Endothelial cell of umbilical vein (primary cell): ENCODE data around the gene RBM26. TPM values are rescaled to one million over a fixed set of nuclear protein-coding genes. Genes with fewer than 3 reads are reported as not detected.

Experiments used
- BruUV-seq: library from RNA; stranded (reverse); fragments of 400-500 nt; replicated peaks from 2 replicates; lab custom pipeline; 2021; lab: Mats Ljungman, UMichigan
- CTCF ChIA-PET: fragments of 300-600, 350-600 bp; sonication (Branson Sonifier 250); formaldehyde crosslinking; loops from one replicate; lab custom pipeline; 2021; ENCODE audit warnings: antibody characterized with exemption, inconsistent platforms; lab: Charles Lee
- POLR2A ChIA-PET: fragments of 300-600, 350-600 bp; sonication (Branson Sonifier 250); formaldehyde crosslinking; loops from one replicate; lab custom pipeline; 2021; ENCODE audit warnings: antibody characterized with exemption, inconsistent platforms; lab: Charles Lee
- DNase-seq: peaks from one replicate; pipeline ENCODE4 v3.0.0-alpha.2; 2011; ENCODE audit warnings: low read depth, low spot score
- FAIRE-seq: peaks from 2 replicates; lab custom pipeline; 2011; peaks lifted over from hg19 to GRCh38; lab: Jason Lieb, UNC
- H2AFZ ChIP-seq: 2 replicates; pipeline ENCODE4 v1.6.0; 2012; ENCODE audit warnings: low read depth, low read length, control low read depth, inconsistent platforms
- H3K27ac ChIP-seq: 2 replicates; pipeline ENCODE4 v1.5.1; 2011; ENCODE audit warnings: low read depth, mild to moderate bottlenecking, control low read depth, low read length, moderate library complexity; ENCODE audit not compliant: insufficient read depth
- H3K27me3 ChIP-seq, 2 experiments: 2 replicates each; pipeline versions ENCODE4 v1.6.0 to v1.6.1; 2011; ENCODE audit warnings: low read length in 2 of 2, mixed read lengths in 1 of 2; ENCODE audit not compliant: control insufficient read depth in 2 of 2, insufficient read depth in 2 of 2
- H3K36me3 ChIP-seq, 2 experiments: 2 replicates in 1 of 2; 3 replicates in 1 of 2; pipeline ENCODE4 v1.5.1; 2011; ENCODE audit warnings: low read length in 2 of 2, mild to moderate bottlenecking in 1 of 2, moderate library complexity in 1 of 2; ENCODE audit not compliant: control insufficient read depth in 2 of 2, insufficient read depth in 2 of 2; ENCODE audit errors: extremely low read depth in 1 of 2
- H3K4me1 ChIP-seq: 3 replicates; pipeline ENCODE4 v1.5.1; 2011; ENCODE audit warnings: mild to moderate bottlenecking, low read length; ENCODE audit not compliant: control insufficient read depth, insufficient read depth; ENCODE audit errors: extremely low read depth
- H3K4me2 ChIP-seq: 2 replicates; pipeline ENCODE4 v1.6.1; 2011; ENCODE audit warnings: low read length, control low read depth, mixed read lengths; ENCODE audit not compliant: insufficient read depth
- H3K4me3 ChIP-seq, 3 experiments: fragments of 200-600 bp in 1 of 3; sonication (generic), shearing (Covaris generic) in 1 of 3; replicated peaks in 1 of 3; 2 replicates each; pipeline ENCODE4 v1.5.1; 2011 to 2016; ENCODE audit warnings: control low read depth in 3 of 3, low read length in 3 of 3, mild to moderate bottlenecking in 2 of 3, inconsistent platforms in 1 of 3, low read depth in 1 of 3, moderate library complexity in 1 of 3; ENCODE audit not compliant: insufficient read depth in 1 of 3
- H3K79me2 ChIP-seq: 2 replicates; pipeline ENCODE4 v1.6.0; 2012; ENCODE audit warnings: low read length, inconsistent platforms; ENCODE audit not compliant: control insufficient read depth, insufficient read depth
- H3K9ac ChIP-seq: replicated peaks from 2 replicates; pipeline ENCODE3; 2011; ENCODE audit warnings: low read length, control low read depth; ENCODE audit not compliant: insufficient read depth; ENCODE audit errors: extremely low read depth
- H3K9me1 ChIP-seq: replicated peaks from 3 replicates; pipeline ENCODE4 v1.6.0; 2011; ENCODE audit warnings: mild to moderate bottlenecking, low read length; ENCODE audit not compliant: control insufficient read depth, insufficient read depth; ENCODE audit errors: extremely low read depth
- H3K9me3 ChIP-seq: replicated peaks from 2 replicates; pipeline ENCODE4 v1.5.1; 2012; ENCODE audit warnings: low read length, inconsistent platforms; ENCODE audit not compliant: control insufficient read depth, insufficient read depth
- H4K20me1 ChIP-seq: replicated peaks from 2 replicates; pipeline ENCODE3; 2011; ENCODE audit warnings: mild to moderate bottlenecking, low read length; ENCODE audit not compliant: control insufficient read depth, insufficient read depth; ENCODE audit errors: extremely low read depth
- EZH2 ChIP-seq: IDR thresholded peaks from 2 replicates; pipeline ENCODE4 v1.6.1; 2012; ENCODE audit warnings: borderline replicate concordance, low read depth, mild to moderate bottlenecking, moderate library complexity, low read length, inconsistent platforms; ENCODE audit not compliant: severe bottlenecking
- GATA2 ChIP-seq: IDR thresholded peaks from 2 replicates; pipeline ENCODE4 v1.7.0; 2011; ENCODE audit warnings: low read depth, mild to moderate bottlenecking, moderate library complexity, mixed read lengths, low read length; ENCODE audit not compliant: insufficient read length, insufficient read depth
- JUN ChIP-seq: IDR thresholded peaks from 2 replicates; pipeline ENCODE4 v1.6.1; 2011; ENCODE audit warnings: borderline replicate concordance, low read depth; ENCODE audit not compliant: insufficient read length, insufficient read depth
- MYC ChIP-seq: IDR thresholded peaks from one replicate; pipeline ENCODE4 v1.6.1; 2011; ENCODE audit warnings: mild to moderate bottlenecking, low read depth, low read length
- POLR2A ChIP-seq: IDR thresholded peaks from 2 replicates; pipeline ENCODE4 v1.6.1; 2012; ENCODE audit warnings: low read depth, mild to moderate bottlenecking, control low read depth, low read length
- POLR2AphosphoS5 ChIP-seq: IDR thresholded peaks from 2 replicates; pipeline ENCODE4 v1.6.1; 2012; ENCODE audit warnings: low read depth, mild to moderate bottlenecking, control low read depth, low read length, moderate library complexity; ENCODE audit not compliant: insufficient read depth
- dilution Hi-C: fragments of 300-500 bp; cut with MboI; formaldehyde crosslinking; loops from one replicate; pipeline ENCODE4 v1.15.0; 2019; ENCODE audit warnings: low sequenced_read_pairs; ENCODE audit not compliant: extremely low pct_ligation_motif_present
- intact Hi-C: fragments of 100-400 bp; cut with micrococcal nuclease; formaldehyde crosslinking; loops from one replicate; pipeline ENCODE4 v1.10.0; 2022
- polyA plus RNA-seq, 4 experiments: library from polyadenylated mRNA; depleted of rRNA in 3 of 4; stranded (reverse) in 3 of 4; unstranded in 1 of 4; fragments of >200 nt; gene quantifications; 2 replicates each; pipeline versions ENCODE4 v1.2.1 to v1.2.3, GENCODE V29; 2011 to 2012; ENCODE audit warnings: missing spikeins in 1 of 4
- total RNA-seq: library from RNA; stranded (reverse); gene quantifications from 2 replicates; pipeline ENCODE4 v1.2.3, GENCODE V29; 2021
- TF ChIP-seq, protein P1 (sequence below), 2 donors: IDR thresholded peaks; 1 replicate in 1 of 2; 2 replicates in 1 of 2; pipeline ENCODE4 v1.5.1; 2011; ENCODE audit warnings: low read length in 2 of 2, mild to moderate bottlenecking in 2 of 2, moderate library complexity in 2 of 2, control low read depth in 1 of 2, inconsistent platforms in 1 of 2, low read depth in 1 of 2; ENCODE audit not compliant: insufficient read depth in 1 of 2; ENCODE audit errors: extremely low read depth in 1 of 2

The RBM26 gene
- total and polyA plus RNA-seq, 2 donors (not counting 3 experiments of a cell fraction or from before 2014, with no cell fraction given), result 14.8 to 54.3 TPM

DNA sequence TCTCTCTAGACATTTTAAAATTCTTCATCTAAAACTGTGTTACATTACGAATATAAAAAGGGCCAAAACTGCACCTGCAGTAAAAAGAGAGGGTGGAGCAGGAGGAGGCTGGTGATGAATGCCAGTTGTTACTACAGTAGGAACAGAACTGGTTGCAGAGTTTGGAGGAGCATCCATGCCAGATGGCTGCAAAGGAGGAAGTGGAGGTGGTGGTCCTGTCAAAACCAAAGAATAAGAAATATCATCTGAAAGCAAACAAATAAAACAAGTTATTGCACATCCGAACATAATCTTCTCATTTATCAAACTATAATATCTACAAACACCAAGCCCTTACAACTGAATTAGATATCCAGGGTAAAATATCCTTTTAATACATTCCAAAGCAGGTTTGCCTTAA is 40.1 kb downstream of the RBM26 start:
- Histone ChIP-seq H3K4me2 (no peak overlapping the region), H3K27me3 (no peaks in the 10 kb centered on the region), H3K9me1 (peaks cover 2% of the 10 kb centered on the region), H2AFZ (no peak overlapping the region), H3K27ac (no peak overlapping the region), H4K20me1 (no peaks in the 10 kb centered on the region), H3K4me1 (no peaks in the 10 kb centered on the region), H3K9me3 (no peaks in the 10 kb centered on the region), H3K9ac (no peak overlapping the region), H3K79me2 (peaks cover 15% of the 10 kb centered on the region), H3K4me3 (no peak overlapping the region), H3K36me3 (peaks cover 8 to 32% of the 10 kb centered on the region in 2 experiments)
- intact Hi-C loops (no loop called here), dilution Hi-C loops (no loop called here)
- DNase-seq (no peak), FAIRE-seq (no peak)
- no TSS peak for BruUV-seq
- ChIA-PET POLR2A (interaction anchor here (0.6 kb wide), 1 partner anchor 712 kb away, joined by 4 read pairs; no protein-coding TSS in a partner anchor), CTCF (no interaction called here)
- no peak for TF ChIP-seq MYC
- no peak for TF ChIP-seq EZH2
- TF ChIP-seq POLR2AphosphoS5, result no peak
- no peak for TF ChIP-seq POLR2A

DNA sequence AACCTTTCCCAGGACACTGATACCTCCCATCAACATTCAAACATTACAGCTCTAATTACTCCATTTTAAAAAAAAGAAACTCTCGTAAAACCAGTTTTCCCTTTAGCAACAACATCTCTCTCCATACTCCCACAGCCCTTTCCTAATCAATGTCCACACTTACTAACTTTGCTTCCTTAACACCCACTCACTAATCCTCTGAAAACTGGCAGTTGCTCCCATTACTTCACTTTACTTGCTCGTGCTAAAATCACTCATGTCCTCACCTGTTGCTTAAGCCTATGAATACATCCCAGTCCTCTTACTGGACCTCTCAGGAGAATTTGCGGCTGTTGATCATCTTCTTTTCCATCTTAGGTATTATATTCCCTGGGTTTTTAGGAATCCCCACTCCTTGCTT is 44.8 kb downstream of the RBM26 start:
- Histone ChIP-seq H3K79me2 (peaks cover 13% of the 10 kb centered on the region), H3K27me3 (no peaks in the 10 kb centered on the region), H3K4me1 (no peaks in the 10 kb centered on the region), H4K20me1 (no peaks in the 10 kb centered on the region), H3K4me2 (no peak overlapping the region), H3K36me3 (peaks cover 3 to 32% of the 10 kb centered on the region in 2 experiments), H3K9me3 (no peaks in the 10 kb centered on the region), H3K9me1 (peaks cover 2% of the 10 kb centered on the region), H3K4me3 (no peak overlapping the region), H2AFZ (no peak overlapping the region), H3K9ac (no peak overlapping the region), H3K27ac (no peak overlapping the region)
- TF ChIP-seq JUN (no peak), EZH2 (no peak), GATA2 (no peak)
- TF ChIP-seq, protein P1, sequence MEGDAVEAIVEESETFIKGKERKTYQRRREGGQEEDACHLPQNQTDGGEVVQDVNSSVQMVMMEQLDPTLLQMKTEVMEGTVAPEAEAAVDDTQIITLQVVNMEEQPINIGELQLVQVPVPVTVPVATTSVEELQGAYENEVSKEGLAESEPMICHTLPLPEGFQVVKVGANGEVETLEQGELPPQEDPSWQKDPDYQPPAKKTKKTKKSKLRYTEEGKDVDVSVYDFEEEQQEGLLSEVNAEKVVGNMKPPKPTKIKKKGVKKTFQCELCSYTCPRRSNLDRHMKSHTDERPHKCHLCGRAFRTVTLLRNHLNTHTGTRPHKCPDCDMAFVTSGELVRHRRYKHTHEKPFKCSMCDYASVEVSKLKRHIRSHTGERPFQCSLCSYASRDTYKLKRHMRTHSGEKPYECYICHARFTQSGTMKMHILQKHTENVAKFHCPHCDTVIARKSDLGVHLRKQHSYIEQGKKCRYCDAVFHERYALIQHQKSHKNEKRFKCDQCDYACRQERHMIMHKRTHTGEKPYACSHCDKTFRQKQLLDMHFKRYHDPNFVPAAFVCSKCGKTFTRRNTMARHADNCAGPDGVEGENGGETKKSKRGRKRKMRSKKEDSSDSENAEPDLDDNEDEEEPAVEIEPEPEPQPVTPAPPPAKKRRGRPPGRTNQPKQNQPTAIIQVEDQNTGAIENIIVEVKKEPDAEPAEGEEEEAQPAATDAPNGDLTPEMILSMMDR (IDR thresholded peaks at IDR 0.05; ENCODE audit: extremely low read depth in 1 of 2, insufficient read depth in 1 of 2, low read depth in 1 of 2, low read length in 2 of 2), result no peak
- DNase-seq (no peak), FAIRE-seq (no peak)
- dilution Hi-C loops (no loop called here), intact Hi-C loops (no loop called here)
- BruUV-seq, result no TSS peak
- ChIA-PET CTCF (no interaction called here), POLR2A (no interaction called here)
